Right lobe of liver (tissue), 4 donors: ENCODE measurements around the gene PHACTR2.

Source experiments
- CTCF ChIP-seq, 4 donors: fragments of 200-600 bp in 3 of 4; fragments of 450-650 bp in 1 of 4; IDR thresholded peaks; one replicate each; pipeline versions ENCODE4 v1.5.1 to v1.8.0; 2016 to 2022; ENCODE audit warnings: antibody characterized with exemption in 4 of 4, mild to moderate bottlenecking in 2 of 4
- POLR2A ChIP-seq: fragments of 450-650 bp; IDR thresholded peaks from one replicate; pipeline ENCODE4 v1.6.1; 2017; ENCODE audit warnings: antibody characterized with exemption, mild to moderate bottlenecking
- donor health status: DM: no; HTN: no; CAD: no.
- donor health status: DM: no; HTN: no; CAD: no.
- donor health status: DM: no; HTN: yes; CAD: no.

- TF ChIP-seq CTCF (IDR thresholded peaks at IDR 0.05) (no peak), POLR2A (no peak)
These were observed 73.1 kb downstream of the PHACTR2 start for GRCh38 chr6:143750877-143751276.
